ENCODE results near the gene COG6. TPM values are rescaled to one million over a fixed set of nuclear protein-coding genes. Genes with fewer than 3 reads are reported as not detected.

COG6 gene
- total and polyA plus RNA-seq, 5 donors = 11.5 to 34.4 (median 29.7) TPM

- DNase-seq = no peak
- intact Hi-C loops (cut with DNase I) = loop anchor here in 1 of 4 donors (10.0 kb wide), 3 partner anchors 90 to 410 kb away; no protein-coding TSS in a partner anchor
- Histone ChIP-seq H3K4me1 (ENCODE audit: control insufficient read depth, insufficient read depth, low read length) (peaks cover 8% of the 10 kb centered on the region), H3K27me3 (ENCODE audit: control insufficient read depth, insufficient read depth) (no peaks in the 10 kb centered on the region), H3K27ac (ENCODE audit: low read length) (no peak overlapping the region), H3K9me3 (ENCODE audit: control insufficient read depth, low read length) (no peaks in the 10 kb centered on the region), H3K4me3 (ENCODE audit: low read length) (no peak overlapping the region)
- no peak for ATAC-seq
- WGBS = 100% methylated on average over 1 of the region's 1 CpG
Measured at GRCh38 chr13:39784347-39784746, 128.9 kb downstream of the COG6 start.

GRCh38 chr13:39786091-39786490, 130.6 kb downstream of the COG6 start:
- WGBS = 44% methylated on average over 4 of the region's 4 CpGs
- no peak for DNase-seq
- no peaks in the 10 kb centered on the region for H3K9me3 ChIP-seq (ENCODE audit: control insufficient read depth, low read length)
- intact Hi-C loops (cut with DNase I) = loop anchor here in 1 of 4 donors (10.0 kb wide), 3 partner anchors 89 to 409 kb away; no protein-coding TSS in a partner anchor
- H3K27ac ChIP-seq (ENCODE audit: low read length) = peak overlapping the region; percentile 17
- peaks cover 8% of the 10 kb centered on the region for H3K4me1 ChIP-seq (ENCODE audit: control insufficient read depth, insufficient read depth, low read length)
- no peak overlapping the region for H3K4me3 ChIP-seq (ENCODE audit: low read length)
- ATAC-seq = peak; percentile 48 to 67
- H3K27me3 ChIP-seq (ENCODE audit: control insufficient read depth, insufficient read depth) = no peaks in the 10 kb centered on the region

- WGBS = 53% methylated on average over 1 of the region's 1 CpG
- intact Hi-C loops (cut with DNase I) = loop anchor here in 1 of 4 donors (10.0 kb wide), 3 partner anchors 88 to 408 kb away; no protein-coding TSS in a partner anchor
Measured at GRCh38 chr13:39787086-39787487, 131.6 kb downstream of the COG6 start.

GRCh38 chr13:39788102-39788501, 132.6 kb downstream of the COG6 start:
- intact Hi-C loops (cut with DNase I) = loop anchor here in 1 of 4 donors (10.0 kb wide), 3 partner anchors 87 to 407 kb away; no protein-coding TSS in a partner anchor
- DNase-seq = peak; percentile 20 to 62 (median 37)
- peak; percentile 24 to 59 for ATAC-seq
- H3K27ac ChIP-seq (ENCODE audit: low read length) = no peak overlapping the region
- WGBS = 51% methylated on average over 5 of the region's 5 CpGs
- H3K27me3 ChIP-seq (ENCODE audit: control insufficient read depth, insufficient read depth) = no peaks in the 10 kb centered on the region
- no peaks in the 10 kb centered on the region for H3K9me3 ChIP-seq (ENCODE audit: control insufficient read depth, low read length)
- peaks cover 8% of the 10 kb centered on the region for H3K4me1 ChIP-seq (ENCODE audit: control insufficient read depth, insufficient read depth, low read length)
- H3K4me3 ChIP-seq (ENCODE audit: low read length) = no peak overlapping the region

More at GRCh38 chr13:39787086-39787487, 131.6 kb downstream of the COG6 start:
- Histone ChIP-seq H3K9me3 (ENCODE audit: control insufficient read depth, low read length) (no peaks in the 10 kb centered on the region), H3K27me3 (ENCODE audit: control insufficient read depth, insufficient read depth) (no peaks in the 10 kb centered on the region), H3K4me1 (ENCODE audit: control insufficient read depth, insufficient read depth, low read length) (peaks cover 8% of the 10 kb centered on the region), H3K4me3 (ENCODE audit: low read length) (no peak overlapping the region), H3K27ac (ENCODE audit: low read length) (peak overlapping the region; percentile 49)
- DNase-seq = no peak
- peak in 1 of 2 donors; percentile 58 for ATAC-seq

GRCh38 chr13:39789451-39789850, 134.0 kb downstream of the COG6 start:
- Histone ChIP-seq H3K4me1 (ENCODE audit: control insufficient read depth, insufficient read depth, low read length) (peaks cover 8% of the 10 kb centered on the region), H3K27ac (ENCODE audit: low read length) (no peak overlapping the region), H3K9me3 (ENCODE audit: control insufficient read depth, low read length) (no peaks in the 10 kb centered on the region), H3K27me3 (ENCODE audit: control insufficient read depth, insufficient read depth) (no peaks in the 10 kb centered on the region), H3K4me3 (ENCODE audit: low read length) (no peak overlapping the region)
- DNase-seq (no peak), ATAC-seq (no peak)
- intact Hi-C loops (cut with DNase I) = loop anchor here in 1 of 4 donors (10.0 kb wide), 3 partner anchors 85 to 405 kb away; no protein-coding TSS in a partner anchor
- WGBS = 97% methylated on average over 5 of the region's 5 CpGs

Small RNA genes within 50 kb of the gene (microRNA-seq; reads per million reads assigned to microRNA genes)
- 0 reads per million in 2 donors for gene MIR4305

Other genes with a start within 250 kb of the COG6 start
- gene LHFPL6, start 52.5 kb upstream of the COG6 start, total RNA-seq = 10 to 100 TPM; 54.0 to 65.3 (median 56.4) TPM
- 66.8 TPM for gene LHFPL6, start 52.5 kb upstream of the COG6 start, polyA plus RNA-seq